ENCODE data around the gene WLS. TPM values are rescaled to one million over a fixed set of nuclear protein-coding genes. Genes with fewer than 3 reads are reported as not detected.

WLS gene
- polyA plus RNA-seq = 10 to 100 TPM; 29.4 to 52.5 TPM

DNA sequence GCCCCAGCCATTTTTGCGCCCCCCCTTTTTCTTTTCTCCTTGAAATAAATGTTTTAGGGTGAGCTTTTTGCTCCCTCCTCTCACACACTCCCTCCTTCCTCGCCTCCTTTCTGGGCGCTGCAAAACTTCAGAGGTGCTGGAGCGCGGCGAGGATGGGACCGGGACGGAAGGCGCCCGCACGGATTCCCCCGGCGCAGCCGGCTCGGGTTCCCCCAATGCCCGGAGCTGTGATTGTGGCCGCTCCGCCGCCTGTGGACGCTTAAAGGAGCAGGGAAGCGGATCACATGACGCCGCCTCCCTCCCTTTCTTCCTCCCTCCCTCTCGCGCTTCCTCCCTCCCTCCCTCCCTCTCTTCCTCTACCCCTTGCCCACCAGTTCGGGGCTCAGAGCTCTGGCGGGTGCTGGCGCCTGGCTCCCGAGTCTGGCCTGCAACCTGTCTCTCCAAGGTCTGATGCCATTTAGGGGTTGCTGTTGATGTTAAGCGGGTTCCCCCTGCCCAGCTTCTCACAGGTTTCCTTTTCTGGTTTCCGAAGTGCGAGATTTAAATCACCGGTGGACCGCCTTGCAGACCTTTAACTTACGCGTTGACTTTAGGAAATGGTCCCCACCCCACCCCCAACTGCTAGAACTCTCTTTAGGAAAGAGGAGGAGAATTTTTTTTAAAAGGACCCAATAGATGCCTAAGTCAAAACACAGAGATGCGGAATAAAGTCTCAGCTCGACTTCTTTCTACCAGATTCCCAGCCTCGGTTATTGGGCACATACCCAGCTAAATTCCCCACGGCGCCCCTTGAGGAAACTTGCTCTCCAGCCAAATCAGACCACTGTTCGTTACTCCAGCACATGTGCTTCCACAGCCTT, at the start of gene WLS:
WLS (minus strand) TSS at position 235 of the 860 bp plus-strand sequence; CDS start at position 11, 224 bp downstream.
- Histone ChIP-seq H3K27me3 (ENCODE audit: control insufficient read depth in 1 of 2, insufficient read depth in 2 of 2, low read length in 2 of 2) (no peaks in the 10 kb centered on the region), H3K4me1 (ENCODE audit: control insufficient read depth in 2 of 2, insufficient read depth in 2 of 2, low read length in 1 of 2) (no peaks in the 10 kb centered on the region), H3K4me3 (ENCODE audit: low read depth in 1 of 2, low read length in 2 of 2) (peak within 1 kb of the TSS; percentile 80 to 87), H3K9me3 (ENCODE audit: control insufficient read depth in 2 of 2, insufficient read depth in 1 of 2, low read depth in 1 of 2, low read length in 1 of 2) (no peaks in the 10 kb centered on the region), H3K27ac (ENCODE audit: low read depth in 2 of 2, low read length in 1 of 2) (peak within 1 kb of the TSS; percentile 81 to 88), H3K36me3 (ENCODE audit: control insufficient read depth in 2 of 2, insufficient read depth in 2 of 2, low read length in 1 of 2) (no peaks in the 10 kb centered on the region)
- 1% methylated on average over 40 to 42 of the region's 42 CpGs for WGBS, 2 donors

DNA sequence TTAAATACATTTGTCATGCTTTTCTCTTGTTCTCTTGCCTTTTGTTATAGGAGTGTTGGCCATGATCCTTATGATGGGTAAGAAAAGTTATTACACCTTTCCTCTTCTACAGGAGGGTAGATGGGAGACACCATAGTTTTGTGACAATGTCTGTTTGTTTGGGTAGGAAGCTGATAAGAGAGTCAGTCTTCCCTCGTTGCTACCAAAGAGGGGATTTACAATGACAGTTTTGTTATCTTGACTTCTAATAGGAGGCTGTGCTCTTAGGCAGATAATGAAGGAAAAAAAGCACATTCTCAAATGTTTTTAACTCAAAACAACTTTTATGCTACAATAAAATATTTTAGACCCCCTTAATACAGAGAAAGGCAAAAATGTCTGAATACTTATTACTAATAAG, 48.0 kb upstream of the WLS start:
- H3K4me1 ChIP-seq (ENCODE audit: control insufficient read depth in 2 of 2, insufficient read depth in 2 of 2, low read length in 1 of 2) = no peaks in the 10 kb centered on the region
- H3K4me3 ChIP-seq (ENCODE audit: low read depth in 1 of 2, low read length in 2 of 2) = no peak overlapping the region
- H3K9me3 ChIP-seq (ENCODE audit: control insufficient read depth in 2 of 2, insufficient read depth in 1 of 2, low read depth in 1 of 2, low read length in 1 of 2) = no peaks in the 10 kb centered on the region
- H3K27me3 ChIP-seq (ENCODE audit: control insufficient read depth in 1 of 2, insufficient read depth in 2 of 2, low read length in 2 of 2) = no peaks in the 10 kb centered on the region
- no peak overlapping the region for H3K27ac ChIP-seq (ENCODE audit: low read depth in 2 of 2, low read length in 1 of 2)
- H3K36me3 ChIP-seq (ENCODE audit: control insufficient read depth in 2 of 2, insufficient read depth in 2 of 2, low read length in 1 of 2) = no peaks in the 10 kb centered on the region
- 56 to 76% methylated on average over 1 of the region's 1 CpG for WGBS, 2 donors

DNA sequence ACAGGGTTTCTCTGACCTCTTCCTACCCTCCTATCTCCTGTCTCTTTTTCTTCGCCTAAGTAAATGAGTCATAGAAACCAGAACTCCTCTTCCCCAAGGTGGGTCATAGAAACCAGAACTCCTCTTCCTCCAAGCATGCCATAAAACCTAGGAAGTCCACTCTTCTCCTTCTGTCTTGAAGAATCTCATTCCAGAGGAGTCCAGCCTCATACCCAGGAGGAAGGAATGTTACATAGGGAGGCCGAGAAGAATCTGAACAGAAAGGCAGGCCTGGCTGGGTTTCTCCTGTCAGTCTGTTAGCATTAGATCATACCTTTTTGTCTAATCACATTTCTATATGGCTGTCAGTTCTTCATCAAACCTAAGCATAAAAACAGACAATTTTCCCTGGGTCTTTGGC, 47.5 kb upstream of the WLS start:
- no peaks in the 10 kb centered on the region for H3K36me3 ChIP-seq (ENCODE audit: control insufficient read depth in 2 of 2, insufficient read depth in 2 of 2, low read length in 1 of 2)
- H3K27me3 ChIP-seq (ENCODE audit: control insufficient read depth in 1 of 2, insufficient read depth in 2 of 2, low read length in 2 of 2) = no peaks in the 10 kb centered on the region
- H3K4me3 ChIP-seq (ENCODE audit: low read depth in 1 of 2, low read length in 2 of 2) = no peak overlapping the region
- WGBS, 2 donors = 89 to 90% methylated on average over 2 of the region's 2 CpGs
- no peaks in the 10 kb centered on the region for H3K4me1 ChIP-seq (ENCODE audit: control insufficient read depth in 2 of 2, insufficient read depth in 2 of 2, low read length in 1 of 2)
- H3K9me3 ChIP-seq (ENCODE audit: control insufficient read depth in 2 of 2, insufficient read depth in 1 of 2, low read depth in 1 of 2, low read length in 1 of 2) = no peaks in the 10 kb centered on the region
- H3K27ac ChIP-seq (ENCODE audit: low read depth in 2 of 2, low read length in 1 of 2) = no peak overlapping the region

DNA sequence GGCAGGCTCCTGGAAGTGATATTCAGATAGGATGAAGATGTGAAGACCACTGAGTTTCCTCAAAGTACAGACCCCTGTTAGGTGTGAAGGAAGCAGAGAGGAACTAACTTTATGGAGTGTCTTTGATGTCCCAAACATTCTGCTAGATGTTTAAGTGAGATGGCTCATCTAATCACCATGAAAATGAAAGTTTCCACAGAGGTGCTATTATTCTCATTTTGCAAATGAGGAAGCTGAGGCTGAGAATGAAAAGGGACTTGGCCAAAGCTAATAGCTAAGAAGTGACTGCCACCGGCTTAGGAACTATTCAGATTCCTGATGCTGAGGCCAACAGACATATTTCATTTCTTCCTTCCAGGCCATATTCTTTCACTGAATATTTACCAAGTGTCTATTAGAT, 45.9 kb upstream of the WLS start:
- 82 to 86% methylated on average over 1 of the region's 1 CpG for WGBS, 2 donors
- H3K27ac ChIP-seq (ENCODE audit: low read depth in 2 of 2, low read length in 1 of 2) = no peak overlapping the region
- no peak overlapping the region for H3K4me3 ChIP-seq (ENCODE audit: low read depth in 1 of 2, low read length in 2 of 2)
- H3K9me3 ChIP-seq (ENCODE audit: control insufficient read depth in 2 of 2, insufficient read depth in 1 of 2, low read depth in 1 of 2, low read length in 1 of 2) = no peaks in the 10 kb centered on the region
- H3K36me3 ChIP-seq (ENCODE audit: control insufficient read depth in 2 of 2, insufficient read depth in 2 of 2, low read length in 1 of 2) = no peaks in the 10 kb centered on the region
- no peaks in the 10 kb centered on the region for H3K27me3 ChIP-seq (ENCODE audit: control insufficient read depth in 1 of 2, insufficient read depth in 2 of 2, low read length in 2 of 2)
- H3K4me1 ChIP-seq (ENCODE audit: control insufficient read depth in 2 of 2, insufficient read depth in 2 of 2, low read length in 1 of 2) = no peaks in the 10 kb centered on the region

DNA sequence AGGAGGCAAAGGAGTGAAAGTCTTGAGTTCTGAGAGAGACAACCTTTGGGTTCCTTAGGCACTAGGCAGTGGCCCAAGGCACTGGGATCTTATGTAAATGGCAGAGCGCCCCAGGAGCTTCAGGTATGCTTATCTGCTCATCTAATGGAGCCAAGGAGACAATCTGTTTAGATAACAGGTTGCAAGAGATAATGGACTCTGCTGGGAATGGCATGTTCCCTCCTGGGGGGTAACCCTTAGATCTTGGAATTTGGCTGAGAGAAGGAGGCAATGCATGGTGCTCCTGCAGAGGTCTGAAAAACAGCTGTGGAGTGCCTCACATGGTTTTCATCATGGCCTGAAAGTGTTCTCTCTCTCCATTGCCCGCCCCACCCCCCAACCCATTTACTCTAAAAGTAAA, 44.1 kb upstream of the WLS start:
- no peaks in the 10 kb centered on the region for H3K9me3 ChIP-seq (ENCODE audit: control insufficient read depth in 2 of 2, insufficient read depth in 1 of 2, low read depth in 1 of 2, low read length in 1 of 2)
- H3K27me3 ChIP-seq (ENCODE audit: control insufficient read depth in 1 of 2, insufficient read depth in 2 of 2, low read length in 2 of 2) = no peaks in the 10 kb centered on the region
- no peak overlapping the region for H3K4me3 ChIP-seq (ENCODE audit: low read depth in 1 of 2, low read length in 2 of 2)
- no peak overlapping the region for H3K27ac ChIP-seq (ENCODE audit: low read depth in 2 of 2, low read length in 1 of 2)
- no peaks in the 10 kb centered on the region for H3K4me1 ChIP-seq (ENCODE audit: control insufficient read depth in 2 of 2, insufficient read depth in 2 of 2, low read length in 1 of 2)
- H3K36me3 ChIP-seq (ENCODE audit: control insufficient read depth in 2 of 2, insufficient read depth in 2 of 2, low read length in 1 of 2) = no peaks in the 10 kb centered on the region
- 81 to 84% methylated on average over 2 of the region's 2 CpGs for WGBS, 2 donors

DNA sequence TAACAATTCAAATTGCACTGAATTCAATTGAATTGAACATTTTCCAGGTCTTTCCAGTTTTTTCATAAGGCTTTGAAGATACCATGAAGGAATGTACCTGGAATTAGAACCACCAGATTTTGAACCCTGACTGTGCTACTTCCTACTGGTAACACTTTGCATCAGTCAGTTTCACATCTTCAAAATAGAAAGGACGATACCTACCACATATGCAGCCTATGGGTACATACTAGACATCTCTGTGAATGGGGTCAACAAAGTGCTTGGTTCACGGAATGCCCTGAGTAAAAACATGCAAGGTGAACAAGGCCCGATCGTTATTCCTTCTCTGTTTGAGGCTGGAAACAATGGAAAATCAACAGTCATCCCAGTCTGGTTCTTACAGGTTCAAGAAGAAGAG, 41.2 kb upstream of the WLS start:
- H3K36me3 ChIP-seq (ENCODE audit: control insufficient read depth in 2 of 2, insufficient read depth in 2 of 2, low read length in 1 of 2) = no peaks in the 10 kb centered on the region
- no peak overlapping the region for H3K27ac ChIP-seq (ENCODE audit: low read depth in 2 of 2, low read length in 1 of 2)
- no peak overlapping the region for H3K4me3 ChIP-seq (ENCODE audit: low read depth in 1 of 2, low read length in 2 of 2)
- no peaks in the 10 kb centered on the region for H3K9me3 ChIP-seq (ENCODE audit: control insufficient read depth in 2 of 2, insufficient read depth in 1 of 2, low read depth in 1 of 2, low read length in 1 of 2)
- WGBS, 2 donors = 76 to 84% methylated on average over 4 of the region's 4 CpGs
- no peaks in the 10 kb centered on the region for H3K4me1 ChIP-seq (ENCODE audit: control insufficient read depth in 2 of 2, insufficient read depth in 2 of 2, low read length in 1 of 2)
- no peaks in the 10 kb centered on the region for H3K27me3 ChIP-seq (ENCODE audit: control insufficient read depth in 1 of 2, insufficient read depth in 2 of 2, low read length in 2 of 2)

DNA sequence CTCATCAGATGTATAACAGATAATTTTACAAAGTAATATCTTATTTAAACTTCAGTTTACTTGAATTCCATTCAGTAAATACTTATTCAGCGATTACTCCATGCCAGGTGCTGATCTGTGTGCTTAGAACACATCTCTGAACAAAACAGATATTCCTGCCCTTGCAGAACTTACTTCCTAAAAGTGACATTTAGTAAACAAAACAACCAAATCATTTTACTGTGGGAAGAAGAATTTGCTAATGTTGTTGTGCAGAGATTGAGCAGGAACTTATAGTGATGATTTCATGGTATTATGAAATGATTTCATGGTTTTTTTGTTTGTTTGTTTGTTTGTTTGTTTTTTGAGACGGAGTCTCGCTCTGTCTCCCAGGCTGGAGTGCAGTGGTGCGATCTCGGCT, 39.3 kb upstream of the WLS start:
- Histone ChIP-seq H3K9me3 (ENCODE audit: control insufficient read depth in 2 of 2, insufficient read depth in 1 of 2, low read depth in 1 of 2, low read length in 1 of 2) (no peaks in the 10 kb centered on the region), H3K4me3 (ENCODE audit: low read depth in 1 of 2, low read length in 2 of 2) (no peak overlapping the region), H3K4me1 (ENCODE audit: control insufficient read depth in 2 of 2, insufficient read depth in 2 of 2, low read length in 1 of 2) (no peaks in the 10 kb centered on the region), H3K27me3 (ENCODE audit: control insufficient read depth in 1 of 2, insufficient read depth in 2 of 2, low read length in 2 of 2) (no peaks in the 10 kb centered on the region), H3K27ac (ENCODE audit: low read depth in 2 of 2, low read length in 1 of 2) (no peak overlapping the region), H3K36me3 (ENCODE audit: control insufficient read depth in 2 of 2, insufficient read depth in 2 of 2, low read length in 1 of 2) (no peaks in the 10 kb centered on the region)
- WGBS, 2 donors = 85 to 93% methylated on average over 5 of the region's 5 CpGs

DNA sequence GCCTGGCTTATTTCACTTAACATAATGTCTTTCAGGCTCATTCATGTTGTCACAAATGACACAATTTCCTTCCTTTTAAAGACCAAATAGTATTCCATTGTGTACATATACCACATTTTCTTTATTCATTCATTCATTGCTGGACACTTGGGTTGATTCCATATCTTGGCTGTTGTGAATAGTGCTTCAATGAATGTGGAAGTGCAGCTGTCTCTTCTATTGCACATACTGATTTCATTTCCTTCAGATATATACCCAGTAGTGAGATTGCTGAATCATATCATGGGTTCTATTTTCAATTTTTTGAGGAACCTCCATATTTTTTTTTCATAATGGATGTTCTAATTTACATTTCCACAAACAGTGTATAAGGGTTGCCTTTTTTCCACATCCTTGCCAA, 38.6 kb upstream of the WLS start:
- H3K36me3 ChIP-seq (ENCODE audit: control insufficient read depth in 2 of 2, insufficient read depth in 2 of 2, low read length in 1 of 2) = no peaks in the 10 kb centered on the region
- H3K4me1 ChIP-seq (ENCODE audit: control insufficient read depth in 2 of 2, insufficient read depth in 2 of 2, low read length in 1 of 2) = no peaks in the 10 kb centered on the region
- H3K27me3 ChIP-seq (ENCODE audit: control insufficient read depth in 1 of 2, insufficient read depth in 2 of 2, low read length in 2 of 2) = no peaks in the 10 kb centered on the region

DNA sequence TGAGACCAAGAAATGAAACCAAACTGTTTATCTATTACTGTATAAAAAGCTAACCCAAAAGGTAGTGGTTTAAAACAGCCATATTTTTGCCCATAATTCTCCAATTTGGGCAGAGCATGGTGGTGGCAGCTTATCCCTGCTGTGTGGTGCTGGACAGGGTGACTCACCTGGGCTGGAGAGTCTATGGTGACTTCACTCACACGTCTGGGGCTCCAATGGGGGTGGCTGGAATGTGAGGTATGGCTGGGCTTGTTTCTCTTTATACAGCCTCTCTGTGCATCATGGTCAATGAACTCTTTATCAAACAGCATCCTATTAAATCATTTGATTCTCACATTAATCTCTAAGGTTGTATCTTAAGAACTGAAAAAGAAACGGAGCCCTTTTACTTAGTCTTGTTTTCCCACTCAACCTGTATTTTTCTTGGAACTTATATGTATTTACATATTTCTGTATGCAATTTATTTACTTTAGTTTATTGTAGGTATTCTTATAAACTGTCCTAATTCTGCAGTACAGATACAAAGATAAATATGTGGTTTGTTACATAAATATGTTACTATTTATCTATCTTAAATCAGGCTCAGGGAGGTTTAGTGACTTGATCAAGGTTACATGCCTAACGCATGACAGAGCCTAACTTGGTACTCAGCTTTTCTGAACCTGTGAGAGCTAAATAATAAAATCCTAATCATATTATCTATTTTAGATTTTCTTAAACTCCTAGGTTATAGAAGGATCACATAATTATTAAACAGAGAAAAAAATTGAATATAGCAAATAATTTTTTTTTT, 37.5 kb upstream of the WLS start:
- H3K36me3 ChIP-seq (ENCODE audit: control insufficient read depth in 2 of 2, insufficient read depth in 2 of 2, low read length in 1 of 2) = no peaks in the 10 kb centered on the region
- no peaks in the 10 kb centered on the region for H3K27me3 ChIP-seq (ENCODE audit: control insufficient read depth in 1 of 2, insufficient read depth in 2 of 2, low read length in 2 of 2)
- H3K4me3 ChIP-seq (ENCODE audit: low read depth in 1 of 2, low read length in 2 of 2) = no peak overlapping the region
- H3K4me1 ChIP-seq (ENCODE audit: control insufficient read depth in 2 of 2, insufficient read depth in 2 of 2, low read length in 1 of 2) = no peaks in the 10 kb centered on the region
- H3K9me3 ChIP-seq (ENCODE audit: control insufficient read depth in 2 of 2, insufficient read depth in 1 of 2, low read depth in 1 of 2, low read length in 1 of 2) = no peaks in the 10 kb centered on the region
- H3K27ac ChIP-seq (ENCODE audit: low read depth in 2 of 2, low read length in 1 of 2) = no peak overlapping the region
- 57 to 63% methylated on average over 3 of the region's 3 CpGs for WGBS, 2 donors

More for the DNA sequence above, 38.6 kb upstream of the WLS start:
- no peak overlapping the region for H3K4me3 ChIP-seq (ENCODE audit: low read depth in 1 of 2, low read length in 2 of 2)
- H3K9me3 ChIP-seq (ENCODE audit: control insufficient read depth in 2 of 2, insufficient read depth in 1 of 2, low read depth in 1 of 2, low read length in 1 of 2) = no peaks in the 10 kb centered on the region
- H3K27ac ChIP-seq (ENCODE audit: low read depth in 2 of 2, low read length in 1 of 2) = no peak overlapping the region
